Type B pancreatic cell (in vitro differentiated cells): ENCODE measurements around the gene CACUL1. TPM values are rescaled to one million over a fixed set of nuclear protein-coding genes. Genes with fewer than 3 reads are reported as not detected.

ENCODE experiments used
- DNase-seq: peaks from one replicate; pipeline ENCODE4 v3.0.0; 2021; ENCODE audit warnings: mixed read lengths; ENCODE audit not compliant: unreplicated experiment; ENCODE audit errors: extremely low spot score
- H3K27ac Mint-ChIP-seq: 2 replicates; pipeline ENCODE4 v1.8.0; 2021; ENCODE audit warnings: mild to moderate bottlenecking, mixed read lengths
- H3K27me3 Mint-ChIP-seq: 2 replicates; pipeline ENCODE4 v1.8.0; 2021; ENCODE audit warnings: mixed read lengths
- H3K36me3 Mint-ChIP-seq: 2 replicates; pipeline ENCODE4 v1.8.0; 2021; ENCODE audit warnings: mixed read lengths
- H3K4me1 Mint-ChIP-seq: one replicate; pipeline ENCODE4 v1.8.0; 2021; ENCODE audit warnings: mixed read lengths; ENCODE audit not compliant: unreplicated experiment
- H3K4me3 Mint-ChIP-seq: 2 replicates; pipeline ENCODE4 v1.8.0; 2021; ENCODE audit warnings: mild to moderate bottlenecking, mixed read lengths
- H3K9me3 Mint-ChIP-seq: 2 replicates; pipeline ENCODE4 v1.8.0; 2021; ENCODE audit warnings: mixed read lengths
- CTCF ChIP-seq: fragments of 200-600 bp; sonication (generic); conservative IDR thresholded peaks from 2 replicates; pipeline ENCODE4 v1.5.0; 2021; ENCODE audit warnings: antibody characterized with exemption, mild to moderate bottlenecking
- total RNA-seq: library from RNA; stranded (reverse); gene quantifications from 2 replicates; pipeline ENCODE4 v1.2.1, GENCODE V29; 2021; ENCODE audit warnings: low replicate concordance

Gene CACUL1
- total RNA-seq, 1 donor from 2014 or later, result 42.9 TPM

- Mint-ChIP-seq H3K9me3 (peaks cover 6% of the 10 kb centered on the region), H3K27ac (no peak overlapping the region), H3K36me3 (no peaks in the 10 kb centered on the region), H3K4me3 (no peak overlapping the region), H3K4me1 (no peaks in the 10 kb centered on the region), H3K27me3 (peaks cover 4% of the 10 kb centered on the region)
- no peak for DNase-seq
- peak; percentile 23 for TF ChIP-seq CTCF
These were observed 20.7 kb upstream of the CACUL1 start for GRCh38 chr10:118775478-118775877.

GRCh38 chr10:118773041-118773440, 18.3 kb upstream of the CACUL1 start:
- Mint-ChIP-seq H3K9me3 (peaks cover 6% of the 10 kb centered on the region), H3K36me3 (no peaks in the 10 kb centered on the region), H3K4me1 (no peaks in the 10 kb centered on the region), H3K4me3 (no peak overlapping the region), H3K27ac (no peak overlapping the region), H3K27me3 (no peaks in the 10 kb centered on the region)
- no peak for TF ChIP-seq CTCF
- DNase-seq, result no peak

GRCh38 chr10:118771976-118772375, 17.2 kb upstream of the CACUL1 start:
- H3K27ac Mint-ChIP-seq, result no peak overlapping the region
- H3K27me3 Mint-ChIP-seq, result no peaks in the 10 kb centered on the region
- H3K36me3 Mint-ChIP-seq, result no peaks in the 10 kb centered on the region
- H3K4me3 Mint-ChIP-seq, result no peak overlapping the region
- no peak for DNase-seq
- H3K9me3 Mint-ChIP-seq, result peaks cover 6% of the 10 kb centered on the region
- TF ChIP-seq CTCF, result no peak
- H3K4me1 Mint-ChIP-seq, result no peaks in the 10 kb centered on the region

GRCh38 chr10:118769898-118770600, 15.3 kb upstream of the CACUL1 start:
- peak overlapping the region; percentile 79 for H3K27ac Mint-ChIP-seq
- H3K36me3 Mint-ChIP-seq, result no peaks in the 10 kb centered on the region
- peak overlapping the region; percentile 53 for H3K4me3 Mint-ChIP-seq
- no peaks in the 10 kb centered on the region for H3K27me3 Mint-ChIP-seq
- no peak for DNase-seq
- H3K9me3 Mint-ChIP-seq, result no peaks in the 10 kb centered on the region
- H3K4me1 Mint-ChIP-seq, result no peaks in the 10 kb centered on the region
- TF ChIP-seq CTCF, result no peak

- Mint-ChIP-seq H3K4me1 (no peaks in the 10 kb centered on the region), H3K9me3 (no peaks in the 10 kb centered on the region), H3K27ac (no peak overlapping the region), H3K36me3 (no peaks in the 10 kb centered on the region), H3K4me3 (no peak overlapping the region), H3K27me3 (no peaks in the 10 kb centered on the region)
- no peak for DNase-seq
- no peak for TF ChIP-seq CTCF
These were observed 13.5 kb upstream of the CACUL1 start for GRCh38 chr10:118768041-118768919.
